GM21576 (cell line): ENCODE results near the gene GNB1.
"Not testable (repeated sequence)": the region's sequence is repeated elsewhere in the genome, so short reads cannot be mapped to it uniquely, and the experiment has no call there.

Experiments
- ATAC-seq: cut with Tn5 transposase; IDR thresholded peaks from one replicate; pipeline ENCODE4 v1.9.1; 2021; ENCODE audit warnings: mild to moderate bottlenecking, moderate library complexity; ENCODE audit not compliant: unreplicated experiment

Gene GNB1

GRCh38 chr1:1752190-1752589, 138.7 kb downstream of the GNB1 start:
- no peak for ATAC-seq

GRCh38 chr1:1749941-1750340, 140.9 kb downstream of the GNB1 start:
- not testable (repeated sequence) for ATAC-seq

GRCh38 chr1:1748686-1749321, 142.1 kb downstream of the GNB1 start:
- no peak for ATAC-seq

GRCh38 chr1:1746566-1746909, 144.3 kb downstream of the GNB1 start:
- ATAC-seq = peak; percentile 85

GRCh38 chr1:1745651-1746565, 145.0 kb downstream of the GNB1 start:
- peak; percentile 60 for ATAC-seq

GRCh38 chr1:1742529-1742928, 148.4 kb downstream of the GNB1 start:
- not testable (repeated sequence) for ATAC-seq

GRCh38 chr1:1741013-1741412, 149.9 kb downstream of the GNB1 start:
- ATAC-seq = not testable (repeated sequence)

GRCh38 chr1:1738799-1739337, 152.0 kb downstream of the GNB1 start:
- ATAC-seq = not testable (repeated sequence)

- ATAC-seq = not testable (repeated sequence)
Observed at GRCh38 chr1:1737675-1738590, 153.0 kb downstream of the GNB1 start.
